Measurements from ENCODE around the gene ZSWIM3. TPM values are rescaled to one million over a fixed set of nuclear protein-coding genes. Genes with fewer than 3 reads are reported as not detected.

The ZSWIM3 gene
- total RNA-seq, 6 experiments from 2014 or later, result 1.7 to 2.7 (median 1.9) TPM

DNA sequence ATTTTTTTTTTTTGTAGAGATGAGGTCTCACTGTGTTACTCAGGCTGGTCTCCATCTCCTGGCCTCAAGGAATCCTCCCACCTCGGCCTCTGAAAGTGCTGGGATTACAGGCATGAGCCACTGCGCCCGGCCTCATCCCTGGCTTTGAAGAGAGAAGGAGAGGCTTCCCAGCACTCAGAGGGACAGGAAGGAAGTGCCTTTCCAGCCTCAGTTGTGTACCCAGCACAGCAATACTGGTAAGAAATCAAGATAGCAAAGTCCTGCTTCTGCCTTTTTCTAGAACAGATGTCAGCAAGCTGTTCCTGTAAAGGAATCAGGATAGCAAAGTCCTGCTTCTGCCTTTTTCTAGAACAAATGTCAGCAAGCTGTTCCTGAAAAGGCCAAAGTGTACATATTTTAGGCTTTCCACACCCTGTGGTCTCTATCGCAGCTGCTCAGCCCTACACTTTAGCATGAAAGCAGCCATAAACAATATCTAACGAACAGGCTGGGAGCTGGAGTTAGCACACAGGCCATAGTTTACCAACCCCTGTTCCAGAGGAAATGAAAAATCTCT lies 60.8 kb downstream of the ZSWIM3 start:
- Histone ChIP-seq H3K36me3 (no peaks in the 10 kb centered on the region), H3K4me3 (no peak overlapping the region), H3K27ac (peak overlapping the region; percentile 19 to 40 (median 35)), H3K9me3 (no peaks in the 10 kb centered on the region), H3K4me1 (peaks cover 0 to 4% (median 0%) of the 10 kb centered on the region in 4 donors), H3K27me3 (no peaks in the 10 kb centered on the region)
- TF ChIP-seq, protein P1, sequence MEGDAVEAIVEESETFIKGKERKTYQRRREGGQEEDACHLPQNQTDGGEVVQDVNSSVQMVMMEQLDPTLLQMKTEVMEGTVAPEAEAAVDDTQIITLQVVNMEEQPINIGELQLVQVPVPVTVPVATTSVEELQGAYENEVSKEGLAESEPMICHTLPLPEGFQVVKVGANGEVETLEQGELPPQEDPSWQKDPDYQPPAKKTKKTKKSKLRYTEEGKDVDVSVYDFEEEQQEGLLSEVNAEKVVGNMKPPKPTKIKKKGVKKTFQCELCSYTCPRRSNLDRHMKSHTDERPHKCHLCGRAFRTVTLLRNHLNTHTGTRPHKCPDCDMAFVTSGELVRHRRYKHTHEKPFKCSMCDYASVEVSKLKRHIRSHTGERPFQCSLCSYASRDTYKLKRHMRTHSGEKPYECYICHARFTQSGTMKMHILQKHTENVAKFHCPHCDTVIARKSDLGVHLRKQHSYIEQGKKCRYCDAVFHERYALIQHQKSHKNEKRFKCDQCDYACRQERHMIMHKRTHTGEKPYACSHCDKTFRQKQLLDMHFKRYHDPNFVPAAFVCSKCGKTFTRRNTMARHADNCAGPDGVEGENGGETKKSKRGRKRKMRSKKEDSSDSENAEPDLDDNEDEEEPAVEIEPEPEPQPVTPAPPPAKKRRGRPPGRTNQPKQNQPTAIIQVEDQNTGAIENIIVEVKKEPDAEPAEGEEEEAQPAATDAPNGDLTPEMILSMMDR (IDR thresholded peaks at IDR 0.05), result no peak
- no peak for TF ChIP-seq POLR2A (IDR thresholded peaks at IDR 0.05)
- ATAC-seq (peak; percentile 38 to 61 (median 42)), DNase-seq (no peak)
- 77% methylated on average over 2 of the region's 5 CpGs for WGBS (ENCODE audit: insufficient coverage, low coverage, low lambda C conversion rate, missing lambda C conversion rate)
- intact Hi-C loops (cut with DNase I), result no loop called here

DNA sequence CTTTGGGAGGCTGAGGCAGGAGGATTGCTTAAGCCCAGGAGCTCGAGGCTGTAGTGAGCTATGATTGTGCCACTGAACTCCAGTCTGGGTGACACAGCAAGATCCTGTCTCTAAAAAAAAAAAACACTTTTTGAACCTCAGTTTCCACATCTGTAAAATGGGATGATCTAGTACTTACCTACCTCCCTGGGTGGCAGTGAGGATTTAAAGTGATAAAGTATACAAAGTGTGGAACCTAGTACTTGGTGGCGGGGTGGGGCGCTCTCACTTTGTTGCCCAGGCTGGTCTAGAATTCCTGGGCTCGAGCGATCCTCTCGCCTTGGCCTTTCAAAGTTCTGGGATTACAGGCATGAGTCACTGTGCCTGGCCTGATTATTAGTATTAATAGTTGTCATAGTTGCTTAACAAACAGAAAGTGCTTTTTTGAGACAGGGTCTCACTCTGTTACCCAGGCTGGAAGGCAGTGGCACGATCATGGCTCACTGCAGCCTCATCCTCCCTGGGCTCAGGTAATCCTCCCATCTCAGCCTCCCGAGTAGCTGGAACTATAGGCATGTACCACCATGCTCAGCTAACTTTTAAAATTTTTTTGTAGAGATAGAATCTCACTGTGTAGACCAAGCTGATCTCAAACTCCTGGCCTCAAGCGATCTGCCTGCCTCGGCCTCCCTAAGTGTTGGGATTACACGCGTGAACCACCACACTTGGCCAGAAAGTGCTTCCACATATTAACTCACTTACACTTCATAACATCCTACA lies 61.5 kb downstream of the ZSWIM3 start:
- DNase-seq (no peak), ATAC-seq (no peak)
- peak overlapping the region; percentile 20 to 40 (median 37) for H3K27ac ChIP-seq
- peaks cover 0 to 8% (median 2%) of the 10 kb centered on the region in 4 donors for H3K4me1 ChIP-seq
- no peaks in the 10 kb centered on the region for H3K27me3 ChIP-seq
- TF ChIP-seq POLR2A (IDR thresholded peaks at IDR 0.05), result no peak
- TF ChIP-seq, protein P1 (IDR thresholded peaks at IDR 0.05), result no peak
- H3K36me3 ChIP-seq, result no peaks in the 10 kb centered on the region
- 83% methylated on average over 10 of the region's 12 CpGs for WGBS (ENCODE audit: insufficient coverage, low coverage, low lambda C conversion rate, missing lambda C conversion rate)
- intact Hi-C loops (cut with DNase I), result no loop called here
- no peaks in the 10 kb centered on the region for H3K9me3 ChIP-seq
- no peak overlapping the region for H3K4me3 ChIP-seq

DNA sequence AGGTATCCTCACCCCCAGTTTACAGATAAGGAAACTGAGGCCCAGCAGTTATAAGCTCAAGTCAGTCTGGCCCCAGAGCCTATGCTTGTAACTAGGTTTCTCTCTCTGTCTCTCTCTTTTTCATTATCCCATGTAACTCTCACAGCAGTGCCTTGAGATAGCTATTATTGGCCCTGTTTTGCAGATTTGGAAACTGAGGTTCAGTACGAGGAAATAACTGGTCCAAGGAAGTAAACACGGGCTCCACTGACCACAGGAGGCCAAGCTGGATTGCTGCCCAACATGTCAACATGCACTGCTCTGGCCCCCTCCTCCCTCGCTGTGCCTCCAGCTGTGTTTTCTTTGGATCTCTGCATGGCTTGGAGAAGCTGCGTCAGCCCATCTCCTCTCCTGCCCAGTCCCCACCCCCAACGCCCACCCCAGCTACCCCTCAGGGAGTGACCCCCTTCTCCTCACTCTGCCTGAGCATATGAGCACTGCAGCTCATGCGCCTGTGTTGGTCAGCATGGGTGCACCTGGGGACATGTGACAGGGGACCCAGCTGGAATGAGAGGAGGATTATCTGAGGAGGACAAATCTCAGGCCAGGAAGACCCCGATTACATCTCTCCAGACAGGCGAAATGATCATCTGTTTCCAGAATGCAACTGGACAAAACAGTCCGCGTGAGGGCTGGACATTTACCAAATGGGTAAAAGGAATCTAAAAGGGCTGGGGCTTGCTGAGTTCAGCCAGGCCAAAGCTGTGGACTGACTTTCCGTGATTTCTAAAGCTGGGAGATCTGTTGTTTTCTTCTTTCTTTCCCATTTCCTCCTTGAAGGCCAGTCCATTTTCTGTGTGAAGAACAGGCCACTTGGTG lies 62.4 kb downstream of the ZSWIM3 start:
- intact Hi-C loops (cut with DNase I), result no loop called here
- DNase-seq (no peak), ATAC-seq (peak; percentile 10 to 37 (median 30))
- H3K4me3 ChIP-seq, result no peak overlapping the region
- 27% methylated on average over 11 of the region's 11 CpGs for WGBS (ENCODE audit: insufficient coverage, low coverage, low lambda C conversion rate, missing lambda C conversion rate)
- no peaks in the 10 kb centered on the region for H3K9me3 ChIP-seq
- H3K27ac ChIP-seq, result peak overlapping the region; percentile 3 to 37 (median 20)
- no peak for TF ChIP-seq POLR2A (IDR thresholded peaks at IDR 0.05)
- TF ChIP-seq, protein P1 (IDR thresholded peaks at IDR 0.05), result no peak
- H3K27me3 ChIP-seq, result no peaks in the 10 kb centered on the region
- peaks cover 0 to 14% (median 5%) of the 10 kb centered on the region in 4 donors for H3K4me1 ChIP-seq
- H3K36me3 ChIP-seq, result no peaks in the 10 kb centered on the region

DNA sequence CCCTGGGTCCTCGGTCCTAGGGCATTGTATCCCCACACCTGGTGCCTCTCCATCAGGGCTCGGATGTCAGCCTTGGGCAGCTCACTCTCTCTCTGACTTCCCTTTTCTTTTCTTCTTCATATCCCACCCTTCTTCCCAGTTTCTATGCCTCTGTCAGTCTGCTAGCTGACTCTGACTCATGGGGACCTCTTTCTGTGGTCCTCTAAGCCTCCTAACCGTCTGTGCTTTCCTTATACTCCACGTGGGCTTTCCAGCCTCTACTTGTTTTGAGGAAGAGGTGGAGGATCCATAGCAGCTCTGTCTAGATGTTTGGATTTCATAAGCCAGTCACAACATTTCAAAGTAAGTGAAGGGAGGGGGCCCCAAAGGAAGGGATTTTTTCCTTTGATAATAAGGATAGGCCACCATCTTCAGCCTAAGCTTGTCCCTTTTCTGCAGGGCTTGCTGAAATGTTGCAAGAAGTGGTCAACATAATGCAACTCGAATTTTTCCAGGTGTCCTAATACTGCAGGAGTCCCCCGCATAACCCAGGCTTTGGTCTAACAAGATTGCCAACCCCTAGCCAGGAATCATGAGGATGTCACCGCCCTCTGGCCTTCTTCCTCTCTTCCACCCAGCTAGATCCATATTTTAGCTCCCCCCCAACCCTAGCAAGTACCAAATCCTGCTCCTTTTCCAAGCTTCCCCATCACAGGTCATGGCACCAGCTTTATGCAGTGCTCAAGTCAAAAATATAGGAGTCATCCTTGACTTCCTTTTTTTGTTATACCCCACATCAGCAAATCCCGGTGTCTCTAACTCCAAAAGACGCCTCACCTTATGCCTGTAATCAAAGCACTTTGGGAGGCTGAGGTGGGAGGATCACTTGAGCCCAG lies 63.3 kb downstream of the ZSWIM3 start:
- Histone ChIP-seq H3K9me3 (no peaks in the 10 kb centered on the region), H3K4me1 (peaks cover 0 to 14% (median 5%) of the 10 kb centered on the region in 4 donors), H3K27ac (peak overlapping the region in 2 of 3 donors; percentile 3 to 37), H3K36me3 (no peaks in the 10 kb centered on the region), H3K27me3 (no peaks in the 10 kb centered on the region), H3K4me3 (no peak overlapping the region)
- DNase-seq (no peak), ATAC-seq (no peak)
- intact Hi-C loops (cut with DNase I), result no loop called here
- TF ChIP-seq POLR2A (IDR thresholded peaks at IDR 0.05), result no peak
- TF ChIP-seq, protein P1 (IDR thresholded peaks at IDR 0.05), result no peak
- 59% methylated on average over 8 of the region's 9 CpGs for WGBS (ENCODE audit: insufficient coverage, low coverage, low lambda C conversion rate, missing lambda C conversion rate)

Data from right lobe of liver (tissue), 6 donors.